Activated B cell treated with CpG ODN at 0.5 μM for 24 hours (primary cell): ENCODE measurements around the gene PLAC1. TPM values are rescaled to one million over a fixed set of nuclear protein-coding genes. Genes with fewer than 3 reads are reported as not detected.

Experiments used
- ATAC-seq: fragments of 200-7000 bp; cut with Tn5 transposase; one replicate; pipeline ENCODE4 v1.10.0; 2021; ENCODE audit warnings: low read depth, mild to moderate bottlenecking, moderate library complexity
- CTCF ChIA-PET: fragments of 350-600 bp; sonication (Branson Sonifier 250); formaldehyde crosslinking; loops from one replicate; lab custom pipeline; 2021; ENCODE audit warnings: antibody characterized with exemption; lab: Charles Lee
- POLR2A ChIA-PET: fragments of 350-600 bp; sonication (Branson Sonifier 250); formaldehyde crosslinking; loops from one replicate; lab custom pipeline; 2021; ENCODE audit warnings: antibody characterized with exemption; lab: Charles Lee
- DNase-seq: peaks from one replicate; pipeline ENCODE4 v3.0.0; 2022
- H3K27ac Mint-ChIP-seq: one replicate; pipeline ENCODE4 v1.8.0; 2020; ENCODE audit warnings: mixed read lengths
- H3K27me3 Mint-ChIP-seq: one replicate; pipeline ENCODE4 v1.8.0; 2021; ENCODE audit warnings: mixed read lengths
- H3K36me3 Mint-ChIP-seq: one replicate; pipeline ENCODE4 v1.8.0; 2021; ENCODE audit warnings: low read depth, mixed read lengths
- H3K4me1 Mint-ChIP-seq: one replicate; pipeline ENCODE4 v1.8.0; 2021; ENCODE audit warnings: mixed read lengths
- H3K4me3 Mint-ChIP-seq: one replicate; pipeline ENCODE4 v1.8.0; 2020; ENCODE audit warnings: mild to moderate bottlenecking, mixed read lengths
- H3K9me3 Mint-ChIP-seq: one replicate; pipeline ENCODE4 v1.8.0; 2020; ENCODE audit warnings: mixed read lengths
- intact Hi-C: fragments of 100-400 bp; cut with micrococcal nuclease; formaldehyde crosslinking; loops from one replicate; pipeline ENCODE4 v1.15.1; 2024
- total RNA-seq: library from RNA; stranded (reverse); gene quantifications from 2 replicates; pipeline ENCODE4 v1.2.3, GENCODE V29; 2022
- TF ChIP-seq, protein P1 (sequence below): fragments of 200-600 bp; IDR thresholded peaks from one replicate; pipeline ENCODE4 v1.8.0; 2022; ENCODE audit warnings: antibody characterized with exemption, mild to moderate bottlenecking

Gene PLAC1
- total RNA-seq, 1 donor from 2014 or later, result not detected

GRCh38 chrX:134645936-134646543 lies 12.2 kb downstream of the PLAC1 start:
- ATAC-seq, result no peak
- DNase-seq, result no peak
- H3K4me3 Mint-ChIP-seq, result no peak overlapping the region
- H3K9me3 Mint-ChIP-seq, result no peaks in the 10 kb centered on the region
- H3K4me1 Mint-ChIP-seq, result no peaks in the 10 kb centered on the region
- H3K27me3 Mint-ChIP-seq, result no peaks in the 10 kb centered on the region
- no peaks in the 10 kb centered on the region for H3K36me3 Mint-ChIP-seq
- H3K27ac Mint-ChIP-seq, result no peak overlapping the region
- intact Hi-C loops, result no loop called here
- POLR2A ChIA-PET, result no interaction called here
- TF ChIP-seq, protein P1, sequence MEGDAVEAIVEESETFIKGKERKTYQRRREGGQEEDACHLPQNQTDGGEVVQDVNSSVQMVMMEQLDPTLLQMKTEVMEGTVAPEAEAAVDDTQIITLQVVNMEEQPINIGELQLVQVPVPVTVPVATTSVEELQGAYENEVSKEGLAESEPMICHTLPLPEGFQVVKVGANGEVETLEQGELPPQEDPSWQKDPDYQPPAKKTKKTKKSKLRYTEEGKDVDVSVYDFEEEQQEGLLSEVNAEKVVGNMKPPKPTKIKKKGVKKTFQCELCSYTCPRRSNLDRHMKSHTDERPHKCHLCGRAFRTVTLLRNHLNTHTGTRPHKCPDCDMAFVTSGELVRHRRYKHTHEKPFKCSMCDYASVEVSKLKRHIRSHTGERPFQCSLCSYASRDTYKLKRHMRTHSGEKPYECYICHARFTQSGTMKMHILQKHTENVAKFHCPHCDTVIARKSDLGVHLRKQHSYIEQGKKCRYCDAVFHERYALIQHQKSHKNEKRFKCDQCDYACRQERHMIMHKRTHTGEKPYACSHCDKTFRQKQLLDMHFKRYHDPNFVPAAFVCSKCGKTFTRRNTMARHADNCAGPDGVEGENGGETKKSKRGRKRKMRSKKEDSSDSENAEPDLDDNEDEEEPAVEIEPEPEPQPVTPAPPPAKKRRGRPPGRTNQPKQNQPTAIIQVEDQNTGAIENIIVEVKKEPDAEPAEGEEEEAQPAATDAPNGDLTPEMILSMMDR, result no peak
- CTCF ChIA-PET, result no interaction called here

DNA sequence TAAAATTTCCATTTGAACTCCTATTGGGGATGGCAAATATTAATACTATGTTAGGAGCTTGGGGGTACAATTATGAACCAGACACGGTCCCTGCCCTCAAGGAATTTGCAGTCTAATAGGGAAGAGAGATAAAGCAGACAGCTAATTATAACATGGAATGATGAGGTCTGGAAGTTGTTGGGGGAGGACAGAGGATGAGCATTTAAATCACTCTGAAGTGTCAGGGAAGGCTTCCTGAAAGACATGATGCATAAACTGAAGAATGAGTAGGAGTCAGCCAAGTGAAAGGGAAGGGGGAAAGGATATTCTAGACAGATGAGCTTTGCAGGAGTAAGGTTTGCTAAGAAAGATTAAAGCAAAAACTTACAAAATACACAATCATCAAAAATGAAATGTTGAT lies 15.9 kb downstream of the PLAC1 start:
- no peaks in the 10 kb centered on the region for H3K36me3 Mint-ChIP-seq
- ATAC-seq, result no peak
- H3K4me3 Mint-ChIP-seq, result no peak overlapping the region
- no peaks in the 10 kb centered on the region for H3K9me3 Mint-ChIP-seq
- POLR2A ChIA-PET, result no interaction called here
- no peak overlapping the region for H3K27ac Mint-ChIP-seq
- CTCF ChIA-PET, result no interaction called here
- TF ChIP-seq, protein P1, result no peak
- intact Hi-C loops, result no loop called here
- H3K27me3 Mint-ChIP-seq, result peaks cover 2% of the 10 kb centered on the region
- no peaks in the 10 kb centered on the region for H3K4me1 Mint-ChIP-seq
- no peak for DNase-seq

DNA sequence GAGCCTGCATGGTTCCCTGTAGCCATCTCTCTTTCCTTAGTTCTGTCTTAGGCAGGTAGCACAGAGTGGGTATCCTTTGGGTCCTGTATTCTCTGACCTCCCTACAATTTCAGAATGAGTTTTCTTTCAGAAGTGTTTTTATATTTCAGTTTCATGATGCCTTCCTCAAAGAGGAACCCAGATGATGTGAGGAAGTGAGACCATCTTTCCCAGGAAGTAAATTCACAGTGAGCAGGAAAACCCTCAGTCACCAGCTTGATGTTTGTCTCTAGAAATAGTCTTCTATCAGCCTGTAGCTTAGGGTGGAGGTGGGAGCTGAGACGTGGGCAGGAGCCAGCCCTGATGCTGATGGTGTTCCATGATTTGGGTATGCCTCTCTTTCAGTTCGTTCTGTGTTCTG lies 16.9 kb downstream of the PLAC1 start:
- H3K9me3 Mint-ChIP-seq, result no peaks in the 10 kb centered on the region
- peaks cover 2% of the 10 kb centered on the region for H3K27me3 Mint-ChIP-seq
- ChIA-PET POLR2A (no interaction called here), CTCF (no interaction called here)
- DNase-seq, result no peak
- no peak for ATAC-seq
- intact Hi-C loops, result no loop called here
- no peak overlapping the region for H3K27ac Mint-ChIP-seq
- no peaks in the 10 kb centered on the region for H3K36me3 Mint-ChIP-seq
- no peak overlapping the region for H3K4me3 Mint-ChIP-seq
- TF ChIP-seq, protein P1, result no peak
- H3K4me1 Mint-ChIP-seq, result no peaks in the 10 kb centered on the region

GRCh38 chrX:134640914-134641313 lies 17.4 kb downstream of the PLAC1 start:
- TF ChIP-seq, protein P1, result no peak
- Mint-ChIP-seq H3K36me3 (no peaks in the 10 kb centered on the region), H3K27ac (no peak overlapping the region), H3K9me3 (no peaks in the 10 kb centered on the region), H3K4me1 (no peaks in the 10 kb centered on the region), H3K27me3 (peaks cover 2% of the 10 kb centered on the region), H3K4me3 (no peak overlapping the region)
- CTCF ChIA-PET, result no interaction called here
- intact Hi-C loops, result no loop called here
- DNase-seq (no peak), ATAC-seq (no peak)
- POLR2A ChIA-PET, result no interaction called here

- Mint-ChIP-seq H3K36me3 (no peaks in the 10 kb centered on the region), H3K27me3 (peaks cover 13% of the 10 kb centered on the region), H3K4me1 (no peaks in the 10 kb centered on the region), H3K9me3 (no peaks in the 10 kb centered on the region), H3K4me3 (no peak overlapping the region), H3K27ac (no peak overlapping the region)
- DNase-seq (no peak), ATAC-seq (no peak)
- POLR2A ChIA-PET, result no interaction called here
- CTCF ChIA-PET, result no interaction called here
- intact Hi-C loops, result no loop called here
- TF ChIP-seq, protein P1, result no peak
Measured at GRCh38 chrX:134636851-134637250, 21.4 kb downstream of the PLAC1 start.
